GM18867 (cell line): ENCODE data around the gene SPOCK3.
"Not testable (repeated sequence)": the region's sequence is repeated elsewhere in the genome, so short reads cannot be mapped to it uniquely, and the experiment has no call there.

Experiments used
- ATAC-seq: cut with Tn5 transposase; IDR thresholded peaks from one replicate; pipeline ENCODE4 v1.9.1; 2021; ENCODE audit warnings: mild to moderate bottlenecking, moderate library complexity; ENCODE audit not compliant: unreplicated experiment

SPOCK3 gene

DNA sequence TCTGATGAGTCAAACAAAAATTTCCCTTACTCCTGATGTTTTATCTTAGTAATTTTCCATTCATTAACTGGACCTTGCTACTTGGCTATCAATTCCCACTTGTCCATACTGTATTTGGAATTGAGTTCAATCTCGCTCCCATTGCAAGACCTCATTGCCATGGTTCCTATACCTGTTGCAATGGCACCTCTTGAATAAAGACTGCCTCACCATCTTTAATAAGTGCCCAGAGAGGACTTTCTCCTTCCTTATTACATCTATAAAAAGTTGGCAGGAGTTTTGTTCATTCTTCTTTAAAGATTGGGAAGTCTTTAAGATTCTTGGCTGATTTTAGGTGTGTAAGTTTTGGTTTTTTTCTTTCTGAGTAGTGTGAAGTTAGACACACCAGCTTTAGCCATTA lies 397.4 kb downstream of the SPOCK3 start:
- ATAC-seq, result no peak

DNA sequence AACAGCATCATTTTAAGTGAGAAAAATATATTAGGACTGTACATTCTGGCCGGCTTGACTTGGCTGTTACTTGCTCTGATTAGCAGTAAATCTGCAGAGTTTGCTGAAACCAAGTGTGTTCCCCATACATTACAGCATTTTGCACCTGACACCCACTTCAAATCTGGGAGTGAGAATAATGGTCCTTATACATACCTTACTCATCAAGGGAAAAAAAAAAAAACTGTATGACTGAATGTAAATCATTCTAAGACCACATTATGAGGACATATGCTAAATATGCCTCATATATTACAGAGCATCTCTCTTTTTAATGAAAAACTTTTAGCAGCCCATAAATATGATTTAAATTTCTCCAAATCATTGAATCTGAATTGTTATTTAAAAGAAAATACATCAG lies 406.7 kb downstream of the SPOCK3 start:
- ATAC-seq, result no peak

DNA sequence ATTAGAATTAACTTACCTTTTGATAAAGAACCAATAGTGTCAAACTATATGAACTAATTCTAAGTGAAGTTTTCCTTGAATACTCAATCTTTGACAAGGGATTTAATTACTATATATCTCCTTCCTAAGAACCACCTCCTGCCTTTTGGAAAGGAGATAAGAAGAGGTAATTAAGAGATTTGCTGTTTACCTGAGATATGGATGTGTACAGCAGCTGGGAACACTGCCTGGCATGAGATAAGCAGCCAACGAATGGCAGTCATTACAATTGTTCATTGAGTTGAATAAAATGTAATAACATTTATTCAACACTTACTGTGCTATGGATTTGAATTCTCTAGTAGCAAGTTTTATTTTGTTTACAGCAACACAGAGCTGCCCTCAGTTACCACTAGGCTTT lies 407.1 kb downstream of the SPOCK3 start:
- no peak for ATAC-seq

DNA sequence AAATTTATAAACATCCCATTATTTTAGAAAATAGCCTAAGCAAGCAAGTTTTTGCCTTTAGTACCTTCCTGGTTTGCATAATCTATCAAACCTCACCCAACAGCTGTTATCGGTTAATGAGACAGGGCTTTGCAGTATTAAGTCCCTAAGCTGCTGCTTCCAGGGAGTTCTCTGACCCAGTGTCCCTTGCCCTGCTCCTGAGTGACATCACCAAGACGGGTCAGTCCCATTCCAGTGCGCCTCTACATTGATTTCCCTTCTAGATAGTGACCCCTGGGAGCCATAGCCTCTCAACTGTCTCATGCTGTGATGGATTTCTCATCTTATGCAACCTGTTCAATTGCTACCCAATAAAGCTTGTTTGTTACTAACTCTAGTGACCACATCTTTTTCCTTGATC lies 410.4 kb downstream of the SPOCK3 start:
- no peak for ATAC-seq

DNA sequence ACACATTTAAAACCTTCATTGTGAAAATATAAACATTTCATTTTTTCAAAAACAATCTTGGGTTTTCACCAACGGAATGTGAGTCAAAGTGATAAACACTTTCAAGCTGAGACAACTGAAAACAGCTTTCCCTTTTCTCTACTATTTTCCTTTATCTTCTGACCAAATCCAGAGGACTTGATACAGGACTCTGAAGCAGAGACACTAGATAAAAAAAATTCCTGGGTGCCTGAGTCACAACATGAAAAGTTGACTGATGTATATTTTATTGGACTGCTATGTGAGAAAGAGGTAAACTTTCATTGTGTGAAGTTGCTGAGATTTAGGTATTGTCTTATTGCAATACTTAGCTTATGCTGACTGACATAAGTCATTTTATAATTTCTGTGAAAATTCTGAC lies 411.2 kb downstream of the SPOCK3 start:
- ATAC-seq, result no peak

DNA sequence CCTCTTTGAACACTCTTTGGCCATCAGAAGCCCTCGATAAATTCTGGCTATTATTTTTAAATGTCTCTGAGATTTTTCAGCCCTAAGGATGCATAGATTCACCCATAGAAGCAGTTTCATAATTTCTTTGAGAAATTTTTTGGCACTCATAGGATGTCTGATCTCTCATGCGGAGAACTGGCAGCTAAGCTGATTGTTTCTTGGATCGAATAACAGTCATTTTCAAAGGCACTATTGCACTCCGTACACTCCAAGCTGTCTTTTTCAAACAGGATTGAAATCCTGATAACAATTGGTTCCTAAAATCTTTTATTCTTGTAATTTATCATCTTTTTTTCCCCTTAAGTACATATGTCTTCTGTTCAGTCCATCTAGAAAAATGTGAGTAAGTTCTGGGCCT lies 411.9 kb downstream of the SPOCK3 start:
- no peak for ATAC-seq

DNA sequence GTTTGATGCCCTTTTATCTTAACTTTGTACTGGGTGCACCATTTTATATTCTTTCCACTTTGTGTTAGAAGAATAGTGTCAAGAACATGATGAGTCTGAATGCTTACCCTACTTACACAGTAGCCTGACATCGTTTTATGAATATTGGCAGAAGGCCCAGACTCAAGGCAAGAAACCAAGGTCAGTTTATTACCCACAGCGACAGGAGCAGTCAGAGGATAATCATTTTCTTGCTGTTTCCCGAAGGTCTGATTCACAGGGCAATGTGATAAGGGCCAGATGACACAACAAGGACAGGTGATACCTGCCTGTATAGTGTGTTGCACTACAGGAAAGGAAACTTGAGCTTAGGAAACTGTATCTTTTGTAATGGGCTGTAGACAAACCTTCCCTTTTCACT lies 417.4 kb downstream of the SPOCK3 start:
- no peak for ATAC-seq

DNA sequence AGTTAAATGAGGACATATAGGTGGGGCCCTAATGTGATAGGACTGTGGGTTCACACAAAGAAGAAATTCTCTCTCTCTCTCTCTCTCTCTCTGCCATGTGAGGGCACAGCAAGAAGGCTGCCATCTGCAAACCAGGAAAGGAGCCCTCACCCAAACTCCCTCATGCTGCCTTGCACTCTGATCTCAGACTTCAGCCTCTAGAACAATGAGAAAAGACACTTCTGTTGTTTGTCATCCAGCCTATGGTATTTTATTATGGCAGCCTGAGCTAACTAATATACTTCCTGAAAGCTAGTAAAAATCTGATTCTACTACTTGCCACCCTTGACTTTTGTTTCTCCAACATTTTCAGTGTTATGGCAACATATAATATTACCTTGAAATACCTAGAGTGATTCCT lies 425.9 kb downstream of the SPOCK3 start:
- no peak for ATAC-seq

DNA sequence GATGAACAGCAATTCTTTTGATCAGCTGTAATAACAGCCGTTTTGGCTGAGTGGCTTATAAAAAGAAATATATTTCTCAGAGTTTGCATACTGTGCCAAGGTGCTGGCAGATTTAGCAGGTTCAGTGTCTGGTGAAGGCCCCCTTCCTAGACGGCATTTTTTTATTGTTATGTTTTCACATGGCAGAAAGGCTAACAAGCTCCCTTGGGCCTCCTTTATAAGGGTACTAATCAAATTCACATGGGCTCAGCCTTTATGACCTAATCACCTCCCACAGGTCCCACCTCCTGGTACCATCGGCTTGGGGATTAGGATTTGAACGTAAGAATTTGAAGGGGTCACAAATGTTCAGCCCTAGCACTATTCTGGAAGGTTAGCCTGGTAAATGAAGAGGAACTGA lies 431.9 kb downstream of the SPOCK3 start:
- no peak for ATAC-seq

DNA sequence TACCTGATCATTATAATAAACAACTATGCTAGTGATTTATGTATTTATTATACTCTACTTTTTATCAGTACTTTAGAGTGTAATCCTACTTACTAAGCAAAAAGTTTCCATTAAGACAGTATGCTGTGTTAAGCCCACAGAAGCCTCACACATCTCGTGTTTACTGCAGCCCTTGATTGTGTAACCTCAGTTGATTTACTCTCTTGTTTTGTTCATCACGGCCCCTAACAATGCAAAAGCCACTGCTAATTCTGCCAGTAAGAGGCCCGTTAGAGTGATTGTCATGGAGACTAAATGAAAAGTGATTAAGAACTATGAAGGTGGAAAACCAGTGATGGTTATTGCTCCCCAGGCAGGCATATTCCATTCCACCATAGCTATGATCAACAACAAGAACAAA lies 436.2 kb downstream of the SPOCK3 start:
- no peak for ATAC-seq

DNA sequence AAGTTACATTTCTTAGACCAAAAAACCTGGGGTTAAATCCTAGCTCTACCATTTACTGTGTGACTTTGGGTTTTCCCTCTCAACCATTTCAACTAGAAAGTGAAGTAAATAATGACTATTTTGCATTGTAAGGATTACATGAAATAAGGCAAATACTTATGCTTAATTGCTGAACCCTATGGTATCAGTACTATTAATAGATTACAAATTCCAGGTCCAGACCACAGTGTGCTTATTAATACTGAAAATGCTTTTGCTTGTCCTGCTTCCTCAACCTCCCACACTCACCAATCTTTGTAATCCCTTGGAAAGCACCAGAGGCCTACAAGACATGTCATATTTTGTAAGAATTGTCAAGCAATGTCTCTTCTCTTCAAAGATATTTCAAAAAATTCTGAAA lies 456.5 kb downstream of the SPOCK3 start:
- no peak for ATAC-seq

DNA sequence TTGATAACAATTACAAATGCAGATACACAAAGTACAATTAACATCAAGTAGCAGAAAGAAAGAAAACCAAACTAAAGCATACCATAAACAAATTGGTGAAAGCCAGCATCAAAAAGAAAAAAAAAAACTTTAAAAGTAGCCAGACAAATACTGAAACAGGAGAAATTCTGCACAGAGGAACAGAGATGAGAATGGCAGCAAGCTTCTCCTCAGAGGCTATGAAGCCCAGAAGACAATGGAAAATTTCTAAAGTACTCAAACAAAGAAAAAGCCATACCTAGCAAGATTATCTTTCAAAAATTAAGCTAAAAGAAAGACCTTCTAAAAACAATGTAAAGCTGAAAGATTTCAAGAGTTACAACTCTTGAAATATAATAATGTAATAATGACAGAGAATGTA lies 471.3 kb downstream of the SPOCK3 start:
- ATAC-seq, result no peak

DNA sequence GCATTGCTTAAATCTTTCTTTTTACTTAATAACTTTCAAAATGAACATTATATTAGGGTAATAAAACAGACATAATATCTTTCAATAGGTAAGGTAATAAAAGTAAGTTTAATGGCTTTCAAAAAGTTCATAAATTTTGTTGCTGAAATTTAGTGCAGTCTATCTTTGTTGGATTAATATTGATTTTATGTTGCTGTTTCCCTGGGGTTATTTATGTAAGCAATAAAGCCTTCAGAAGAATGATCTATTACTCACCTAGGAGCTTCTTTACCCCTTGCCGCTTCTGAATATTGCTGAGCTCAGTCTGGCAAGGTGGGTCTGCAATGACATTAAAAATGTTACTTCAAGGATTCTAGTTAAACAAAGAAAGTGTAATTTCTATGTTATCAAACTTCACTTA lies 492.6 kb downstream of the SPOCK3 start:
- no peak for ATAC-seq

DNA sequence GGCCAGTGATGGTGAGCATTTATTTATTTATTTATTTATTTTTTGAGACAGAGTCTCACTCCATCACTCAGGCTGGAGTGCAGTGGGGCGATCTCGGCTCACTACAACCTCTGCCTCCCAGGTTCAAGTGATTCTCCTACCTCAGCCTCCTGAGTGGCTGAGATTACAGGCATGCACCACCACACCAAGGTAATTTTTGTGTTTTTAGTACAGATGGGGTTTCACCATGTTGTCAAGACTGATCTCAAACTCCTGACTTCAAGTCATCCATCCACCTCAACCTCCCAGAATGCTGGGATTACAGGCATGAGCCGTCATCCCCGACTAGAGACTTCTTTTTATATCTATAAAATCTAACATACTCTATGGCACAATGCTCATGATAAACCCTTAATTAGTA lies 495.1 kb downstream of the SPOCK3 start:
- ATAC-seq, result not testable (repeated sequence)

DNA sequence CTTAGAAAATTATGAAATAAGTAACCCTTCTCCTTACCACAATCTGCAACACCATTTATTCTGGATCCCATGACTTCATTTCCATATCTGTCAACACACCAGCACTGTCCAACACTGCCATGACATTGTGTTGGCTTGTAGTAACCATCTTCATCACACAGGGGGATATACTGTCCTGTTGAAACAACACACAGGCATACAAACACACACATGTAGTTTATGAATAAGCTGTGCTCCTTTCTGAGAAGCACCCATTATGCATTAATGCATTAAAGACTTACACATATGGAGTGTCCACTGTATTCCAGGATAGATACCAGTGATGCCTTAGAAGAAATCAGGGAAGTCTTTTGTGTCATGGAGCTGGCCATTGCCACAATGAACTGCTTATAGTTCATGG lies 496.9 kb downstream of the SPOCK3 start:
- ATAC-seq, result no peak

DNA sequence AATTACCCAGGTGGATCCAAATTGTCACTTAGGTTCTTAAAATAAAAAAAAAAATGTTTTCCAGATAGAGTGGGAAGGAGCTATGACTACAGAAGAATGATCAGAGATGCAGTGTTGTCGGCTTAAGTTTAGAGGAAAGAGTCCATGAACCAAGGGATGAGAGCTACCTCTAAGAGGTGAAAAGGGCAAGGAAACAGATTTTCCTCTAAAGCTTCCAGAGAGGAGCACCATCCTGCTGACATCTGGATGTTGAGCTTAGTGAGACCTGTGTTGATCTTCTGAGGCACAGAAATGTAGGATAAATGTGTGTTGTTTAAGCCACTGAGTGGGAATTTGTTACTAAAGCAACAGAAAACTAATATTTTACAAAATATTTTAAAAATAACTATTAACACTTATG lies 498.7 kb downstream of the SPOCK3 start:
- no peak for ATAC-seq

DNA sequence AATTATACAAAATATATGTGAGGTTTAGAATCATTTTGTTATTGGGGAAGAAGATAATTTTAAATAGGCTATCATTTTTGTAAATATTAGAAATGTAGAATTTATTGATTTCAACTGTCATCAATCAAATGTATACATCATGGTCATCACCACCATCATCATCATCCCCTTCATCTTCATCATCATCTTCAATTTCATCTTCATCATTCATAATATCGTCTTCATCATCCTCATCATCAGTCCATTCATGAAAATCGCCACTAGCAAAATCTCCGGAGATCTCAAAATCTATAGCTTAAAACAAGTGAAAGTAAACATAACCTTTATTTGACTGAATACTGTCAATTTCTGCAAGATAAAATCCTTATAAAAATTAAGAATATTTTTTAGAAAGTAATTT lies 499.5 kb downstream of the SPOCK3 start:
- no peak for ATAC-seq

DNA sequence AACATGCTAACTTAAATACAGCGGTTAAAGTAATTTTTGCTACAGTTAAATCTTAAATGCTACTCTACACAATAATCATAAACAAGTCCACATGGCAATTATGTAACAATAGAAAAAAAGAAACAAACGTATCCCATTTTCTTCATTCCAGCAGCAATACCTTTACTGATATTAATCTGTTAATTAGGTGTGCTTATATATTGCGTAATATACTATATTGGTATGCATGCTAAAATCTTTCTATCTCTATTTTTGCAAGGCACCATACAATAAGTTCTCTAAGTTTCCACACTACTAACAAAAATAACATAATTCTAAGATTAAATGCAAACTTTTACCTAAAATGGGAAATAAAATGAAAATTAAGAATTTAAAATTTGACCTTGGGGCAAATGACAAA lies 500.6 kb downstream of the SPOCK3 start:
- ATAC-seq, result no peak

DNA sequence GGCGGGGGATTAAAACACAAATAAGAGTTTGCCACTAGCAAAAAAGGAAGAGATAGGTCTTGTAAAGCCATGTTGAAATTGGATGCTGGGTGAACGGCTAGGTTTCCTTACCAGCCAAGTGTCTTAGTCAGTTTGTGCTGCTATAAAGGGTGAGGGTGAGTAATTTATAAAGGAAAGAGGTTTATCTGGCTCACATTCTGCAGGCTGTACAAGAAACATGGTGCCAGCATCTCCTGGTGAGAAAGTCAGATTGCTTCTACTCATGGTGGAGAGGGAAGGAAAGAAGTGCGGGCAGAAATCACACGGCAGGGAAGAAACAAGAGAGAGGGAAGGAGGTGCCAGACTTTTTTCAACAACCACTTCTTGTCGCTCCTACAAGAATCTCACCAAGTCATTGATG lies 507.5 kb downstream of the SPOCK3 start:
- ATAC-seq, result no peak

DNA sequence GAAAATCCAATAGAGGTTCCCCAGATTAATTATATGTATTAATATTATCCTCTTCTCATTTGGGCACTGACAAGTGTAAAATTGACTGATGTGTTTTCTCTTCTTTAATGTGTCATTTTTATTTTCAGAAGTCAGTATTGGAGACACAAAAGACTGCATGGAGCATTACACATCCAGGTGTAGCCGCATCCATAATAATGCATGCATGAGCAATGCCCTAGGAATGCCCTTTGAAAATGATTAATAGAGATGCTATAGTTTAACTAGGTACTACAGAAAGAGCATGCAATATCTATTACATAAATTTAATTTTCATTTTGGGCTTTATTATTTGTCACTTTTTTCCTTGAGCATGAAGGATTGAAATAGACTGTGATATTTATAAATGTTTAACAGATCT lies 509.9 kb downstream of the SPOCK3 start:
- no peak for ATAC-seq

DNA sequence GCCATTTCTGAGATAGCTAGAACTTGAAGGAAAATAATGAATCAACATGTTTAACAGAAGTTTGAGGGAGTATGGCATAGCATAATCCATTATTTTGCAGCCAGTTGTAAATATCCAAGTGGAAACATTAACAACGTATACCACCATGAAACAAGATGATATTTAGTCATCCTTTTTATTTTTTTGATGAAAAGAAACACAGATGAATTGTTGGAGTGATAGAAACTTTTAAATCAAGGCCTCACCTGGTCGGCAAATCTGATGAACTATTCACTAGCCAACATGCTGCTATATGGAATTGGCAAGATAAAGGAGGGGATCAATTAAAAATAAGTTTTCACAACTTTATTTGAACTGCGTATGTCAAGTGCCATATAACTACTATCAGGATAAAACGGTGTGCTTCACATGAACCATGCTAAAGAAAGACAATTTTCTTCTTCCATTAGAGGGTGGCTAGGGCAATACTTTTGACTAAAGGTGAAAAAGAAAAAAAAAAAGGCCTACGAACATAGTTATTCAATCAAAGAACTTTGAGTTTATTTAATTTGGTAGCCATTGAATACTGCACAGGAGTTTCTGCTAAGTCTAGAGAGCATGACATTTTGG lies 510.7 kb downstream of the SPOCK3 start:
- ATAC-seq, result no peak

DNA sequence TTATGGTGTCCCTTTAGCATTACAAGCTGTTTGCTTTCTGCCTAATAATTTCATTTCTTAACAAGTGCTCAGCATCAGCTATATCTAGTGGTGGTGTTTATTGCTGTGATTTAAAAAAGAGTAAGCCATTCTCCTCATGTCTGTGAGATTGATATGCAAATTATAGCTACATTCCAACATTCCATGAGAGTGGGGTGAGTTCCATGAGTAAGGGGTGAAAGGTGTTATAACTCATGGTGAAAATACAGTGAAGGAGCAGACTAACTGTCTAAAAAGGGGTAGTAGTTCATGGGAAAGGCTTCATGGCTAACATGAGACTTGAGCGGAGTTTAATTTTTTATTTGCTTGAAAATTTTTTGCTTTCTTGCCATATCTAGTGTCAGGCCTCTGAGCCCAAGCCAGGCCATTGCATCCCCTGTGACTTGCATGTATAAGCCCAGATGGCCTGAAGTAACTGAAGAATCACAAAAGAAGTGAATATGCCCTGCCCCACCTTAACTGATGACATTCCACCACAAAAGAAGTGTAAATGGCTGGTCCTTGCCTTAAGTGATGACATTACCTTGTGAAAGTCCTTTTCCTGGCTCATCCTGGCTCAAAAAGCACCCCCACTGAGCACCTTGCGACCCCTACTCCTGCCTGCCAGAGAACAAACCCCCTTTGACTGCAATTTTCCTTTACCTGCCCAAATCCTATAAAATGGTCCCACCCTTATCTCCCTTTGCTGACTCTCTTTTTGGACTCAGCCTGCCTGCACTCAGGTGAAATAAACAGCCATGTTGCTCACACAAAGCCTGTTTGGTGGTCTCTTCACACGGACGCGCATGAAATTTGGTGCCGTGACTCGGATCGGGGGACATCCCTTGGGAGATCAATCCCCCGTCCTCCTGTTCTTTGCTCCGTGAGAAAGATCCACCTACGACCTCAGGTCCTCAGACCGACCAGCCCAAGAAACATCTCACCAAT lies 518.3 kb downstream of the SPOCK3 start:
- not testable (repeated sequence) for ATAC-seq

DNA sequence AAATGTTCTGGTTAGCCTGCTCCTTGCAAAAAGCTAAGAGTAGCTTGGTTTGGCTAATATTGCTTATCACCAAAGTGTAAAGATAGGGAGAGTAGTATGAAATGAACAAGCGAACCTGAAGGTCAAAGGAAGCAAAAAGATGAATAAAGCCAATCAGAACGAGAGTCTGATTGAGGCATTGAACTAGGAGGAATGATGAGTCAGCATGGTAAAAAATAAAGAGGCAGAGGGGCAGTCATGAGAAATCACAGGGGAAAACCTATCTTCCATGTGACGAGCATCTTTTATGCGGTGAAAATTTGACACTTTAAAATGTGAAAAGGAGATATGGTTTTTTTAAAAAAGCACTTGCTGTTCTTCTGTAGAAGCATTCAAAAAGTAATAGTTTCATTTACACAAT lies 533.7 kb downstream of the SPOCK3 start:
- ATAC-seq, result no peak
